K562 (cell line): ENCODE results near the gene SULT6B1. TPM values are rescaled to one million over a fixed set of nuclear protein-coding genes. Genes with fewer than 3 reads are reported as not detected.

Source experiments
- ATAC-seq: fragments of 200-7000 bp; cut with Tn5 transposase; 3 replicates; pipeline ENCODE4 v1.9.1; 2020; ENCODE audit warnings: moderate library complexity
- BruUV-seq: library from RNA; stranded (reverse); fragments of 400-500 nt; replicated peaks from 2 replicates; lab custom pipeline; 2021; lab: Mats Ljungman, UMichigan
- CTCF ChIA-PET: fragments of 300-600 bp; formaldehyde crosslinking; extraction: SDS; loops from one replicate; lab custom pipeline; 2021; ENCODE audit warnings: low intra/inter-chr PET ratio; lab: Yijun Ruan, JAX
- POLR2A ChIA-PET: fragments of 300-600, 350-650 bp; sonication (Branson Sonifier 250); formaldehyde crosslinking; extraction: SDS; loops from one replicate; lab custom pipeline; 2021; ENCODE audit warnings: antibody characterized with exemption, inconsistent platforms; lab: Yijun Ruan, JAX
- DNase-seq, 4 experiments: peaks; one replicate each; pipeline versions ENCODE4 v3.0.0 to v3.0.0-alpha.2; 2011 to 2018; ENCODE audit warnings: low spot score in 3 of 4, mixed read lengths in 3 of 4; ENCODE audit errors: extremely low read depth in 1 of 4
- FAIRE-seq: peaks from 2 replicates; lab custom pipeline; 2011; peaks lifted over from hg19 to GRCh38; lab: Jason Lieb, UNC
- H2AFZ ChIP-seq: 2 replicates; pipeline ENCODE4 v1.6.0; 2011; ENCODE audit warnings: low read depth, low read length, control low read depth, inconsistent platforms
- H3K27ac ChIP-seq: fragments of 200-600 bp; 3 replicates; pipeline ENCODE4 v1.8.0; 2011; ENCODE audit warnings: low read depth, mild to moderate bottlenecking, control low read depth, inconsistent platforms, low read length, moderate library complexity, mixed read lengths; ENCODE audit errors: extremely low read depth
- H3K27me3 ChIP-seq, 2 experiments: fragments of 300-600 bp in 1 of 2; 2 replicates in 1 of 2; 3 replicates in 1 of 2; pipeline versions ENCODE4 v1.6.0 to v1.8.0; 2011; ENCODE audit warnings: inconsistent platforms in 2 of 2, low read length in 2 of 2, mild to moderate bottlenecking in 1 of 2, mixed read lengths in 1 of 2, moderate library complexity in 1 of 2; ENCODE audit not compliant: control insufficient read depth in 2 of 2, insufficient read depth in 2 of 2
- H3K36me3 ChIP-seq: fragments of 300-600 bp; 3 replicates; pipeline ENCODE4 v1.8.0; 2011; ENCODE audit warnings: mild to moderate bottlenecking, low read length, inconsistent platforms; ENCODE audit not compliant: control insufficient read depth, insufficient read depth
- H3K4me1 ChIP-seq, 2 experiments: fragments of 200-600 bp in 1 of 2; replicated peaks in 1 of 2; 2 replicates in 1 of 2; 3 replicates in 1 of 2; pipeline versions ENCODE4 v1.5.1 to v1.8.0; 2011; ENCODE audit warnings: inconsistent platforms in 2 of 2, low read length in 2 of 2, mild to moderate bottlenecking in 1 of 2, mixed read lengths in 1 of 2, moderate library complexity in 1 of 2; ENCODE audit not compliant: control insufficient read depth in 2 of 2, insufficient read depth in 2 of 2
- H3K4me2 ChIP-seq: 2 replicates; pipeline ENCODE4 v1.6.1; 2011; ENCODE audit warnings: low read length, control low read depth, inconsistent platforms, mixed read lengths; ENCODE audit not compliant: insufficient read depth
- H3K4me3 ChIP-seq: fragments of 200-600 bp; sonication (generic), shearing (Covaris generic); 2 replicates; pipeline ENCODE4 v1.5.1; 2016; ENCODE audit warnings: control low read depth, inconsistent platforms
- H3K79me2 ChIP-seq: fragments of 200-600 bp; 3 replicates; pipeline ENCODE4 v1.8.0; 2011; ENCODE audit warnings: low read length, inconsistent platforms; ENCODE audit not compliant: control insufficient read depth, insufficient read depth
- H3K9ac ChIP-seq, 2 experiments: 2 replicates each; pipeline versions ENCODE4 v1.6.0 to v1.6.1; 2011; ENCODE audit warnings: low read depth in 2 of 2, low read length in 2 of 2, control low read depth in 1 of 2, inconsistent platforms in 1 of 2, mild to moderate bottlenecking in 1 of 2, mixed read lengths in 1 of 2; ENCODE audit not compliant: insufficient read depth in 1 of 2
- H3K9me1 ChIP-seq: one replicate; pipeline ENCODE4 v1.6.0; 2011; ENCODE audit warnings: inconsistent platforms, mild to moderate bottlenecking, low read length, moderate library complexity; ENCODE audit not compliant: control insufficient read depth, insufficient read depth
- H3K9me3 ChIP-seq: replicated peaks from 2 replicates; pipeline ENCODE4 v1.5.1; 2011; ENCODE audit warnings: low read depth, low read length, inconsistent platforms; ENCODE audit not compliant: control insufficient read depth, insufficient read depth
- H4K20me1 ChIP-seq: replicated peaks from 2 replicates; pipeline ENCODE4 v1.6.1; 2011; ENCODE audit warnings: low read length, inconsistent platforms, mixed read lengths; ENCODE audit not compliant: control insufficient read depth, insufficient read depth
- EHMT2 ChIP-seq: fragments of 450-650 bp; IDR thresholded peaks from 2 replicates; pipeline ENCODE4 v1.6.1; 2018; ENCODE audit warnings: antibody characterized with exemption
- MCM7 ChIP-seq, 2 experiments: fragments of 450-650 bp; IDR thresholded peaks; 2 replicates each; pipeline ENCODE4 v1.6.1; 2016 to 2018
- NFRKB ChIP-seq: fragments of 450-650 bp; IDR thresholded peaks from 2 replicates; pipeline ENCODE4 v1.6.1; 2016; ENCODE audit warnings: low read depth
- USF2 ChIP-seq: sonication (generic); formaldehyde crosslinking; IDR thresholded peaks from 2 replicates; pipeline ENCODE4 v1.5.0; 2020; ENCODE audit warnings: missing genetic modification reagents
- WGBS: fragments of 100-300 bp; shearing (Covaris generic); methylation state at CpG from one replicate; pipeline ENCODE4 v1.1.6; 2016; ENCODE audit warnings: low coverage, mixed read lengths; ENCODE audit not compliant: insufficient coverage; ENCODE audit errors: missing lambda C conversion rate; 5-methylcytosine and 5-hydroxymethylcytosine counted together
- in situ Hi-C: fragments of 300-500 bp; cut with MboI; formaldehyde crosslinking; loops from 4 replicates; pipeline ENCODE4 v1.15.0; 2018; ENCODE audit warnings: inconsistent platforms, mixed read lengths
- intact Hi-C: fragments of 100-400 bp; cut with micrococcal nuclease; formaldehyde crosslinking; loops from 2 replicates; pipeline ENCODE4 v1.14.2; 2022
- polyA plus RNA-seq, 8 experiments: library from polyadenylated mRNA; depleted of rRNA in 4 of 8; stranded (reverse) in 5 of 8; unstranded in 3 of 8; fragments of >200 nt; fragmentation: Nextera tagmentation in 2 of 8; fragmentation: Illumina TruSeq in 1 of 8; extraction: Ambion mirVana in 2 of 8; extraction: Trizol in 1 of 8; gene quantifications; 2 replicates each; pipeline versions ENCODE4 v1.2.1 to v1.2.3, GENCODE V29; 2011 to 2014; ENCODE audit warnings: inconsistent platforms in 1 of 8, missing spikeins in 1 of 8
- total RNA-seq, 7 experiments: library from RNA; depleted of rRNA in 6 of 7; stranded (reverse); fragments of >200 nt in 6 of 7; fragmentation: Illumina TruSeq in 2 of 7; extraction: Trizol in 2 of 7; gene quantifications; 2 replicates each; pipeline versions ENCODE4 v1.2.1 to v1.2.3, GENCODE V29; 2011 to 2021; ENCODE audit warnings: low replicate concordance in 1 of 7
- TF ChIP-seq, protein P1 (sequence below), 3 experiments: fragments of 200-800 bp in 1 of 3; sonication (Bioruptor generic) in 1 of 3; sonication (generic) in 1 of 3; formaldehyde crosslinking in 1 of 3; IDR thresholded peaks; 2 replicates each; pipeline versions ENCODE4 v1.6.1 to v1.8.0; 2016 to 2022; ENCODE audit warnings: mild to moderate bottlenecking in 2 of 3, missing compliant biosample characterization in 2 of 3, missing genetic modification characterization in 2 of 3, missing genetic modification reagents in 1 of 3

The SULT6B1 gene
- total and polyA plus RNA-seq, 9 of the 15 experiments (the other 6 are each of a cell fraction or from before 2014, with no cell fraction given): not detected

GRCh38 chr2:37226863-37227262, 38.4 kb upstream of the SULT6B1 start:
- CTCF ChIA-PET: no interaction called here
- no peak for TF ChIP-seq EHMT2
- TF ChIP-seq USF2 (CRISPR knock-in tag): no peak
- no peak for TF ChIP-seq NFRKB
- TF ChIP-seq, protein P1, sequence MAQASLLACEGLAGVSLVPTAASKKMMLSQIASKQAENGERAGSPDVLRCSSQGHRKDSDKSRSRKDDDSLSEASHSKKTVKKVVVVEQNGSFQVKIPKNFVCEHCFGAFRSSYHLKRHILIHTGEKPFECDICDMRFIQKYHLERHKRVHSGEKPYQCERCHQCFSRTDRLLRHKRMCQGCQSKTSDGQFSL (CRISPR knock-in tag; IDR thresholded peaks at IDR 0.05): no peak
- TF ChIP-seq, protein P1 (tag; IDR thresholded peaks at IDR 0.05): no peak
- no peak for TF ChIP-seq MCM7 (IDR thresholded peaks at IDR 0.05)
- TF ChIP-seq, all 486 proteins: peak for 0
- H4K20me1 ChIP-seq: peaks cover 12% of the 10 kb centered on the region; the same call in 1 of the 2 replicates
- no peak overlapping the region for H3K9ac ChIP-seq
- H3K9me1 ChIP-seq: peaks cover 2% of the 10 kb centered on the region
- no peaks in the 10 kb centered on the region for H3K9me3 ChIP-seq
- BruUV-seq: no TSS peak
- POLR2A ChIA-PET: no interaction called here
- H3K4me3 ChIP-seq: no peak overlapping the region
- H2AFZ ChIP-seq: no peak overlapping the region
- peaks cover 68% of the 10 kb centered on the region for H3K36me3 ChIP-seq
- intact Hi-C loops: no loop called here
- no peak overlapping the region for H3K4me2 ChIP-seq
- DNase-seq (no peak), FAIRE-seq (no peak), ATAC-seq (no peak)
- H3K27ac ChIP-seq: no peak overlapping the region
- peaks cover 3 to 10% of the 10 kb centered on the region in 2 experiments; a peak in 3 of 5 replicates for H3K4me1 ChIP-seq
- H3K79me2 ChIP-seq: peaks cover 90% of the 10 kb centered on the region
- H3K27me3 ChIP-seq: no peaks in the 10 kb centered on the region
- in situ Hi-C loops: no loop called here
- WGBS: 88% methylated on average over 4 of the region's 4 CpGs
